Right atrium auricular region (tissue), 2 donors: ENCODE results near the gene PHF21B. TPM values are rescaled to one million over a fixed set of nuclear protein-coding genes. Genes with fewer than 3 reads are reported as not detected.

Experiments used
- DNase-seq: peaks from one replicate; pipeline ENCODE4 v3.0.0-alpha.2; 2019; ENCODE audit warnings: low spot score
- H3K27ac ChIP-seq, 2 donors: fragments of 200-600 bp; sonication (generic); 1 replicate in 1 of 2; 2 replicates in 1 of 2; pipeline ENCODE4 v1.5.1; 2016 to 2019
- H3K27me3 ChIP-seq, 2 donors: fragments of 200-600 bp; sonication (generic); one replicate each; pipeline versions ENCODE4 v1.5.1 to v1.6.0; 2017 to 2019
- H3K36me3 ChIP-seq: fragments of 200-600 bp; sonication (generic); one replicate; pipeline ENCODE4 v1.5.1; 2016
- H3K4me1 ChIP-seq, 2 donors: fragments of 200-600 bp; sonication (generic); one replicate each; pipeline versions ENCODE4 v1.5.1 to v1.6.0; 2017 to 2019
- H3K4me3 ChIP-seq, 2 donors: fragments of 200-600 bp; sonication (generic); 1 replicate in 1 of 2; 2 replicates in 1 of 2; pipeline ENCODE4 v1.5.1; 2017 to 2019; ENCODE audit warnings: mild to moderate bottlenecking in 1 of 2, moderate library complexity in 1 of 2
- H3K9me3 ChIP-seq, 2 donors: fragments of 200-600 bp; sonication (generic); one replicate each; pipeline ENCODE4 v1.5.1; 2019
- total RNA-seq, 2 donors: library from RNA; depleted of rRNA; stranded (reverse); fragments of >200 nt; gene quantifications; one replicate each; pipeline ENCODE4 v1.1.0, GENCODE V29; 2016
- TF ChIP-seq, protein P1 (sequence below), 2 donors: fragments of 200-600 bp; sonication (generic); IDR thresholded peaks; one replicate each; pipeline ENCODE4 v1.5.1; 2019; ENCODE audit warnings: antibody characterized with exemption in 2 of 2

PHF21B gene
- total RNA-seq, 2 donors from 2014 or later: 1.4 to 2.2 TPM

- no peak for DNase-seq
These were observed 92.2 kb downstream of the PHF21B start for GRCh38 chr22:44917372-44918165.

GRCh38 chr22:44916281-44917231 is 93.2 kb downstream of the PHF21B start:
- H3K36me3 ChIP-seq: no peaks in the 10 kb centered on the region
- DNase-seq: no peak
- no peaks in the 10 kb centered on the region for H3K4me1 ChIP-seq

More at GRCh38 chr22:44917372-44918165, 92.2 kb downstream of the PHF21B start:
- TF ChIP-seq, protein P1, sequence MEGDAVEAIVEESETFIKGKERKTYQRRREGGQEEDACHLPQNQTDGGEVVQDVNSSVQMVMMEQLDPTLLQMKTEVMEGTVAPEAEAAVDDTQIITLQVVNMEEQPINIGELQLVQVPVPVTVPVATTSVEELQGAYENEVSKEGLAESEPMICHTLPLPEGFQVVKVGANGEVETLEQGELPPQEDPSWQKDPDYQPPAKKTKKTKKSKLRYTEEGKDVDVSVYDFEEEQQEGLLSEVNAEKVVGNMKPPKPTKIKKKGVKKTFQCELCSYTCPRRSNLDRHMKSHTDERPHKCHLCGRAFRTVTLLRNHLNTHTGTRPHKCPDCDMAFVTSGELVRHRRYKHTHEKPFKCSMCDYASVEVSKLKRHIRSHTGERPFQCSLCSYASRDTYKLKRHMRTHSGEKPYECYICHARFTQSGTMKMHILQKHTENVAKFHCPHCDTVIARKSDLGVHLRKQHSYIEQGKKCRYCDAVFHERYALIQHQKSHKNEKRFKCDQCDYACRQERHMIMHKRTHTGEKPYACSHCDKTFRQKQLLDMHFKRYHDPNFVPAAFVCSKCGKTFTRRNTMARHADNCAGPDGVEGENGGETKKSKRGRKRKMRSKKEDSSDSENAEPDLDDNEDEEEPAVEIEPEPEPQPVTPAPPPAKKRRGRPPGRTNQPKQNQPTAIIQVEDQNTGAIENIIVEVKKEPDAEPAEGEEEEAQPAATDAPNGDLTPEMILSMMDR (IDR thresholded peaks at IDR 0.05): no peak
- Histone ChIP-seq H3K4me1 (no peaks in the 10 kb centered on the region), H3K4me3 (no peak overlapping the region), H3K27ac (no peak overlapping the region), H3K27me3 (no peaks in the 10 kb centered on the region), H3K9me3 (no peaks in the 10 kb centered on the region), H3K36me3 (no peaks in the 10 kb centered on the region)

GRCh38 chr22:44915441-44915840 is 94.4 kb downstream of the PHF21B start:
- TF ChIP-seq, protein P1 (IDR thresholded peaks at IDR 0.05): no peak
- Histone ChIP-seq H3K27me3 (no peaks in the 10 kb centered on the region), H3K4me1 (no peaks in the 10 kb centered on the region), H3K9me3 (no peaks in the 10 kb centered on the region), H3K36me3 (no peaks in the 10 kb centered on the region), H3K4me3 (no peak overlapping the region), H3K27ac (no peak overlapping the region)
- no peak for DNase-seq

More at GRCh38 chr22:44916281-44917231, 93.2 kb downstream of the PHF21B start:
- TF ChIP-seq, protein P1 (IDR thresholded peaks at IDR 0.05): no peak
- Histone ChIP-seq H3K4me3 (no peak overlapping the region), H3K9me3 (no peaks in the 10 kb centered on the region), H3K27ac (no peak overlapping the region), H3K27me3 (no peaks in the 10 kb centered on the region)

DNA sequence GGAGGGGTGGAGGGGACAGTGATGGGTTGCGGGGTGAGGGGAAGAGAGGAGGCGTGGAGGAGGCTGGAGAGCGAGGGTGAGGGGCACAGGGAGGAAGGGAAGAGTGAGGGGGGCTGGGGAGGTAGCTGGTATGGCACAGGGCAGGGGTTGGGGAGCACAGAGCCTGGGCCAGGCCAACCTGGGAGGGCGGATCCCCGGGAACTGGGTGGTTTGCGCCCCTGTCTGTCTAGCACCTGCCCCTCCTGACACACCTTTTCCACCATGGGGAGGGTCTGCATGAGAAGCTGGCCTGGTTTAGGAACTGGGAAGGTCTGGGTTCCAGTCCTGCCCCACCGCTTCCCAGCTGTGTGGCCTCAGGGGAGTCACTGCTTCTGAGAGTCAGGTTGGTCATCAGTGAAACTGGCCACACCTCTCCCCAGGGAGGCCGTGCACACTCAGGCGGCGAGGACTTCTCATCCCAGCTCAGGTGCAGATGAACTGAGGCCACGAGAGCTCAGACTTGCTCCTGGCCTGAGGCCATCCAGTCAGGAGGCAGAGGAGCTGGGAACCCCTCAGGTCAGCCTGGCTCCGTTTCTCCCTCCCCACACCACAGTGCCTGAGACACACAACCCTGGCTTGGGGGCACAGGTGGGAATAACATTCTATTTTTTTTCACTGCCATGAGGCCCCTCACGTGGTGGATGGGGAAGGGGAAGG is 95.6 kb downstream of the PHF21B start:
- H3K27me3 ChIP-seq: no peaks in the 10 kb centered on the region
- no peaks in the 10 kb centered on the region for H3K9me3 ChIP-seq
- no peak overlapping the region for H3K4me3 ChIP-seq
- no peak overlapping the region for H3K27ac ChIP-seq
- TF ChIP-seq, protein P1 (IDR thresholded peaks at IDR 0.05): no peak
- no peaks in the 10 kb centered on the region for H3K4me1 ChIP-seq
- DNase-seq: no peak
- H3K36me3 ChIP-seq: no peaks in the 10 kb centered on the region

DNA sequence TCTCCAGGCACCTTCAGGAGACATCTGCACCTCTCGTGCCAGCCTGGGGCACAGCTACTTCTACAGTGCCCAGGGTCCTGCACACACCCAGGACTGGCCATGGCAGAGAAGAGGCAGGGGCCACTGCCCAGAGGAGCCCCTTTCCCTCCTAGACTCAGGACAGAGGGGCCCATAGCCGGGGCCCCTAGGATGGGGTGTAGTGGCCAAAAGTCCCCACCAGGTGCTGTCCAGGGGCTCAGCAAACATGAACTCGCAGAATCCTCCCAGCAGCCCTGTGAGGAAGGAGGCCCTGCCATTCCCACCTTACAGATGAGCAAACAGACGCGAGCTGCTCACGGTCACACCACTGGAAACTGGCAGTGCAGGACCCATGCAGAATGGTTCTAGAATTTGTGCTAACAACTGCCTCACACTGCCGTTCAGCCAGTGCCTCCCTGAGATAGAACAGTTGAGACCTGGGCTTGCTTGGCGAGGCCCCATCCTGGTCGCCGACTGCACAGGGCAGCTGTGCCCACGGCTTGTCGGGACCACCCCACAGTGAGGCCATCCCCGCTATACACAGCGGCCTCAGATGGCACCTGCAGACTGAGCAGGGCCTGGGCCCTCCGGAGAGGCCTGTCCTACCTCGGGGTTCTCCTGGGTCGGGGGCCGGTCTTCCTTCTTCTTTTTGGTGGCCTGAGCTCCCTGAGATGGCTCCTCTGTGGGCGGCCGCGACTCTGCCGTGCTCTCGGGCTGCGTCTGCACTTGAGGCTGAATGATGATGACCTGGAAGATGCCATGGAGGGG is 96.4 kb downstream of the PHF21B start:
- Histone ChIP-seq H3K27ac (no peak overlapping the region), H3K27me3 (no peaks in the 10 kb centered on the region), H3K36me3 (no peaks in the 10 kb centered on the region), H3K4me1 (no peaks in the 10 kb centered on the region), H3K4me3 (no peak overlapping the region), H3K9me3 (no peaks in the 10 kb centered on the region)
- TF ChIP-seq, protein P1 (IDR thresholded peaks at IDR 0.05): no peak
- no peak for DNase-seq
